GM13976 (cell line): ENCODE data around the gene ACTL8.

ENCODE experiments used
- DNase-seq: peaks from one replicate; pipeline ENCODE4 v3.0.0; 2012; ENCODE audit warnings: low spot score
- in situ Hi-C: fragments of 300-500 bp; cut with MboI; formaldehyde crosslinking; loops from one replicate; pipeline ENCODE4 v1.12.0; 2022; ENCODE audit warnings: low sequenced_read_pairs, mixed read lengths, inconsistent platforms; ENCODE audit not compliant: unreplicated experiment
- TF ChIP-seq, protein P1 (sequence below): IDR thresholded peaks from 2 replicates; pipeline ENCODE4 v1.5.1; 2012; ENCODE audit warnings: borderline replicate concordance, mild to moderate bottlenecking; ENCODE audit not compliant: insufficient read depth; ENCODE audit errors: extremely low read depth, missing control alignments, control extremely low read depth

Gene ACTL8, protein sequence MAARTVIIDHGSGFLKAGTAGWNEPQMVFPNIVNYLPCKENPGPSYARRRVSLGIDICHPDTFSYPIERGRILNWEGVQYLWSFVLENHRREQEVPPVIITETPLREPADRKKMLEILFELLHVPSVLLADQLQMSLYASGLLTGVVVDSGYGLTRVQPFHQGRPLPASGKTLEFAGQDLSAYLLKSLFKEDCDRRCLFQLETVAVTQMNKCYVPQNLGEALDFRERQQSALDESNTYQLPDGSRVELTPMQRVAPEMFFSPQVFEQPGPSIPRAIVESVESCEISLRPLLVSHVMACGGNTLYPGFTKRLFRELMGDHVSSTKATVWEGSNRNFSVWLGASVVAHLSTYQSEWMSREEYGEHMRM

DNA sequence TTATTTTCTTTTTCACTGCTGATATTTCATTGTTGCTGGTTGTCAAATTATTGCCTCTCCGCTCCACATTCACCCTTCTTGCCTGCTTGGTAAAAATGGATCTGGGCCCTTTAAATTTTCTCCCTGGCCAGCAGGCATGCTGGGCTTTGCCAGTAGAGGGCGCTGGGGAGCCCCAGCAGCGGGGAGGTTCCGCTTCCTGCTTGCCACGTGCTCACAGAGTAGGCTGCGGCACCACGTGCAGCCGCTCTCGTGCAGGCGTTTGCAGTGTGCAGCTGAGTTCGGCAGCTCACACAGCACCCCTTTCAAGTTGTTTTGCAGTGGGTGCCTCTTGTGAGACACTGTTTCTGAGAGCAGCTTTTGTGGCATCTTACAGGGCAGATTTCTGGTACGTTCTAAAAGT, at the start of gene ACTL8:
TSS of gene ACTL8 (plus strand) at position 214 of the 400 bp plus-strand sequence. CDS start 67,676 bp downstream, outside the sequence.
- in situ Hi-C loops = no loop called here
- no peak for DNase-seq
- TF ChIP-seq, protein P1, sequence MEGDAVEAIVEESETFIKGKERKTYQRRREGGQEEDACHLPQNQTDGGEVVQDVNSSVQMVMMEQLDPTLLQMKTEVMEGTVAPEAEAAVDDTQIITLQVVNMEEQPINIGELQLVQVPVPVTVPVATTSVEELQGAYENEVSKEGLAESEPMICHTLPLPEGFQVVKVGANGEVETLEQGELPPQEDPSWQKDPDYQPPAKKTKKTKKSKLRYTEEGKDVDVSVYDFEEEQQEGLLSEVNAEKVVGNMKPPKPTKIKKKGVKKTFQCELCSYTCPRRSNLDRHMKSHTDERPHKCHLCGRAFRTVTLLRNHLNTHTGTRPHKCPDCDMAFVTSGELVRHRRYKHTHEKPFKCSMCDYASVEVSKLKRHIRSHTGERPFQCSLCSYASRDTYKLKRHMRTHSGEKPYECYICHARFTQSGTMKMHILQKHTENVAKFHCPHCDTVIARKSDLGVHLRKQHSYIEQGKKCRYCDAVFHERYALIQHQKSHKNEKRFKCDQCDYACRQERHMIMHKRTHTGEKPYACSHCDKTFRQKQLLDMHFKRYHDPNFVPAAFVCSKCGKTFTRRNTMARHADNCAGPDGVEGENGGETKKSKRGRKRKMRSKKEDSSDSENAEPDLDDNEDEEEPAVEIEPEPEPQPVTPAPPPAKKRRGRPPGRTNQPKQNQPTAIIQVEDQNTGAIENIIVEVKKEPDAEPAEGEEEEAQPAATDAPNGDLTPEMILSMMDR = no peak

DNA sequence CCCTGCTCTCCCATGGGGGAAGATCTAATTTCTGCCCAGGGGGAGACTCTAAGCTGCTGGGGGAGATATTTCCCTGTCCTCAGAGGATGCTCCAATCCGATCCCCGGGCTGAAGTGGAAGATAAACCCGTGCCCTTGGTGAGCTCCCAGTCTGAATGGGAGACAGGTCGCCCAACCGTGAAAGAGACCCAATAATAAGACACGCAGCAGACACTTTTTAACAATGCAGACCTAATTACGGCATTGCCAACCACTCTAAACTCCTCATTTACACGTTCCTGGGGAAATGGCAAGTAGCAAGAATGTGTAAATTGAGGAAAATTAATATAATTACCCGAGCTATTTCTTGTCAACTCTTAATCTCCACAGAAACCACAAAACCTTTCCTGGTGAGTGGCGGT, 48.7 kb upstream of the ACTL8 start:
- TF ChIP-seq, protein P1 = no peak
- DNase-seq = no peak
- in situ Hi-C loops = no loop called here

DNA sequence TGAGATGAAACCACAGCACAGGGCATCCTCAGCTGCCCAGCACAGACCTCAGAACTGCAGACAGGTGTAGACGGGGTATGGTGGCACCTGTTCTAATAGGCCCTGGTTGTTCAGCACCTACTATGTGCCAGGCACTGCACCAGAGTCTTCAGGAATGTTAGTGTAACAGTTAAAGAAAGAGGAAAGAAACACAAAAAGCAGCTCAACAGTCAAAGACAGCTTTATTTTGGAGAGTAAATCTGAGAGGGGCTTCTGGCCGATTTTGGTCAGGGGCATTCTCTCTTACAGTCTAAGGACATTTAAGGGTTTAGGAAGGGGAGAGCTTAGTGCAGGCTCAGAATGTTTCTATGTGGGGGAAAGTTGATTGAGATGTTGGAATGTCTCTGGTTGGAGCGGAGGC, 45.2 kb upstream of the ACTL8 start:
- DNase-seq = no peak
- in situ Hi-C loops = no loop called here
- TF ChIP-seq, protein P1 = no peak

DNA sequence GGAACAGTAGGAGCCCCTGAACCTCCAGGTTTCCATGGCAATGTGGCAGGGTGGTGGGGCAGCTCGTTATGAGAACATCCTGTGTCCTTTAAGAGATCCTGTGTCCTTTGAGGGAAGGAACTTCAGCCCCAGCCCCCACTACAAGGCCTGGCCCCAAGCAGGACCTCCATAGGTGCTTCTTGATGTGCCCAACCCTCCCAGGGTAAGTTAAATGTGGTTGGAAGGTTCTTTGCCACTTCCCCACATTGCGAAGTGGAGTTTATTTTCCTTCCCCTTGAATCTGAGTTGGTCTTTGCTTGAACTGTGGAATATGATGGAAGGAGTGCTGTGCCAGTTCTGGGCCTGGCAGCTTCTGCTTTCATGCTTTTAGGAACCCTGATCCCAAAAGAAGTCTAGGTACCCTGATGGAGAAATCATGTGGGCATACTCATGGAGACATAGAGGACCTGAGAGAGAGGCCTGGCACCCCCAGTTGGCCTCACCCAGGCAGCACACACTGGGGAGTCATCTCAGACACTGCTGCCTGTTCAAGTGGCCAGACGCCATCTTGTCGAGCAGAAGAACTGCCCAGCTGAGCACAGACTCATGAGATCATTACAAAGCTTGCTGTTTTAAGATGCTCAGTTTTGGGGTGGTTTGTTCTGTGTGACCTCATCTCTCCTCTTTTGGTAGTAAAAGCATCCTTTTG, 44.1 kb upstream of the ACTL8 start:
- in situ Hi-C loops = no loop called here
- TF ChIP-seq, protein P1 = no peak
- DNase-seq = no peak

DNA sequence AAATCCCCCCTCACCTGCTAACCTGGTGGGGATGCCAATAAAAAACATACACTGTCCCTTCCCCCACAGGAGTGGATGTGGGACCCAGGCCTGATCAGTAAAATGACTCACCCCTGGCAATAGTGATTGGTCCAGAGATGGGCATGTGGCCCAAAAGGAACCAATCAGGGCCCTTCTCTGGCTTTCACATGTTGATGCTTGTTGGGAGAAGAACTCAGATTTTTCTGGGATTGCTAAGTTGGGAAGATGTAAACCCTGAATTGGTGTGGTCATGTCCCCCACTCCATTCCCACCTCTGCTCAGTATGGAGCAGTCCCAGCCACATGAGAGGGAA, 43.6 kb upstream of the ACTL8 start:
- TF ChIP-seq, protein P1 = no peak
- DNase-seq = no peak
- in situ Hi-C loops = no loop called here

DNA sequence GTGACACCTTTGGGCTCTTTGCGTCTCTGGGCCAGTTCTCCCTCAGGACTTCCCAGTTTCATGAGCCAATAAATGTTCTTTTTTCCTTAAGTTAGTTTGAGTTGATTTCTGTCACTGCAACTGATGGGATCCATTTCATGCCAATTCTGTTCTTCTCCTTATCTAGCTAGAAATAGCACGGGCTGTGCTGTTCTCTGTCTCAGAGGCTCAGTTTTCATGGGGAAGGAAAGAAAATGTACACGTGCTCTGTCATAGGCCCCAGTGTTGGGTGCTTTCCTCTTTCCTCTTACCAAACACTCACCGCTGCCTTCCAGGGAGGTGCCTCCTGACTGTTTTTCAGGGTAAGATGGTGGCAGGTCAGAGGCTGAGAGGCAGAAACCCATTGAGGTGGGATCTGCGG, 43.2 kb upstream of the ACTL8 start:
- DNase-seq = no peak
- in situ Hi-C loops = no loop called here
- TF ChIP-seq, protein P1 = no peak

DNA sequence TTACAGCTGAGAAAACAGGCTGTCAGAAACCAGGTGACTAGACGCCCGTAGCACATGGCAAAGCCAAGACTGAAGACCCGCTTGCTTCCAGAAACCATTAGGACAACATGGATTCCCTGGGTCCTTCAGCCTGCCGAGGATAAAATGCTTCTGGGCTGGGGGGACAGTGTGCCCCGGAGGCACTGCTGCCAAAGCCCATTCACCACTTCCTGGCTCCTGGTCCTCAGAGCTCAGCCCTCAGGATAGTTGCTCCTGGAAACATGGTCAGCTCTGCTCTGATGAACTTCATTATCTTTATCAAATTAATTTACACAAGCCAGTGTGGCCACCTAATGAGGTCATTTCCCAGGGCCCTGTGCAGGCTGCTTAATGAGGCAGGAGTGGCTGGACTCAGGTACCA, 41.1 kb upstream of the ACTL8 start:
- TF ChIP-seq, protein P1 = no peak
- in situ Hi-C loops = no loop called here
- no peak for DNase-seq
